Adrenal gland (tissue), 12 donors: ENCODE measurements around the gene MYT1. TPM values are rescaled to one million over a fixed set of nuclear protein-coding genes. Genes with fewer than 3 reads are reported as not detected.

Source experiments
- DNase-seq, 7 donors: peaks; one replicate each; pipeline ENCODE4 v3.0.0-alpha.2; 2019 to 2020
- H3K27ac ChIP-seq, 5 donors: fragments of 200-600 bp; sonication (generic) in 4 of 5; 1 replicate in 3 of 5; 2 replicates in 2 of 5; pipeline versions ENCODE4 v1.5.1 to v1.8.0; 2016 to 2020; ENCODE audit warnings: mild to moderate bottlenecking in 1 of 5
- H3K27me3 ChIP-seq: fragments of 200-600 bp; 2 replicates; pipeline ENCODE4 v1.8.0; 2021
- H3K36me3 ChIP-seq, 2 donors: fragments of 200-600 bp; replicated peaks in 1 of 2; 1 replicate in 1 of 2; 2 replicates in 1 of 2; pipeline versions ENCODE4 v1.5.1 to v1.8.0; 2018 to 2022
- H3K4me1 ChIP-seq, 2 donors: fragments of 200-600 bp; replicated peaks in 1 of 2; 1 replicate in 1 of 2; 2 replicates in 1 of 2; pipeline versions ENCODE4 v1.5.1 to v1.8.0; 2018 to 2021
- H3K4me3 ChIP-seq, 4 donors: fragments of 200-600 bp; sonication (generic) in 3 of 4; one replicate each; pipeline ENCODE4 v1.5.1; 2016 to 2018
- H3K9me3 ChIP-seq, 3 donors: fragments of 200-600 bp; sonication (generic) in 1 of 3; replicated peaks in 1 of 3; 1 replicate in 2 of 3; 2 replicates in 1 of 3; pipeline versions ENCODE4 v1.5.1 to v1.8.0; 2016 to 2021
- POLR2A ChIP-seq, 2 donors: fragments of 450-650 bp; IDR thresholded peaks; one replicate each; pipeline ENCODE4 v1.6.1; 2017; ENCODE audit warnings: antibody characterized with exemption in 2 of 2, mild to moderate bottlenecking in 2 of 2, moderate library complexity in 1 of 2
- WGBS, 4 donors: extraction: QIAGEN DNeasy Blood & Tissue Kit in 2 of 4; methylation state at CpG; one replicate each; pipeline versions ENCODE4 v1.1.5 to v1.1.7; 2013 to 2017; 5-methylcytosine and 5-hydroxymethylcytosine counted together
- intact Hi-C, 2 donors: fragments of 100-400 bp; cut with DNase I; formaldehyde crosslinking; loops; one replicate each; pipeline versions ENCODE4 v1.14.1 to v1.15.0; 2022 to 2023
- polyA plus RNA-seq, 3 donors: library from polyadenylated mRNA; stranded (reverse); fragments of 200-250 nt in 2 of 3; fragments of 350-450 nt in 1 of 3; fragmentation: Illumina TruSeq in 1 of 3; extraction: RNeasy Lipid Tissue Mini Kit (QIAGEN cat#74804) in 1 of 3; gene quantifications; one replicate each; pipeline ENCODE4 v1.2.3, GENCODE V29; 2013 to 2014
- total RNA-seq, 9 donors: library from RNA; depleted of rRNA in 4 of 9; stranded (reverse); fragments of >200 nt in 4 of 9; fragments of 120-200 nt in 1 of 9; fragmentation: NEBNext Ultra II Directional in 1 of 9; extraction: Animal tissue kit (Norgen Biotek cat#: 25700) in 1 of 9; gene quantifications; one replicate each; pipeline versions ENCODE4 v1.1.0 to v1.2.4, GENCODE V29; 2013 to 2023
- TF ChIP-seq, protein P1 (sequence below), 6 experiments: fragments of 450-650 bp in 4 of 6; fragments of 200-600 bp in 2 of 6; sonication (generic) in 1 of 6; IDR thresholded peaks; 1 replicate in 5 of 6; 2 replicates in 1 of 6; pipeline versions ENCODE4 v1.5.1 to v1.8.0; 2016 to 2021; ENCODE audit warnings: antibody characterized with exemption in 6 of 6, mild to moderate bottlenecking in 2 of 6, moderate library complexity in 1 of 6
- donor health status: healthy with polysubstance abuse.
- donor health status: Bipolar disorder and iron deficiency.
- donor health status: DM: yes; HTN: yes; CAD: no.
- donor health status: DM: no; HTN: no; CAD: no.
- donor health status: DM: no; HTN: no; CAD: no.
- donor health status: DM: yes; HTN: yes; CAD: no.

The MYT1 gene
- total and polyA plus RNA-seq, 12 donors, result 0.61 to 8.5 (median 2.7) TPM

DNA sequence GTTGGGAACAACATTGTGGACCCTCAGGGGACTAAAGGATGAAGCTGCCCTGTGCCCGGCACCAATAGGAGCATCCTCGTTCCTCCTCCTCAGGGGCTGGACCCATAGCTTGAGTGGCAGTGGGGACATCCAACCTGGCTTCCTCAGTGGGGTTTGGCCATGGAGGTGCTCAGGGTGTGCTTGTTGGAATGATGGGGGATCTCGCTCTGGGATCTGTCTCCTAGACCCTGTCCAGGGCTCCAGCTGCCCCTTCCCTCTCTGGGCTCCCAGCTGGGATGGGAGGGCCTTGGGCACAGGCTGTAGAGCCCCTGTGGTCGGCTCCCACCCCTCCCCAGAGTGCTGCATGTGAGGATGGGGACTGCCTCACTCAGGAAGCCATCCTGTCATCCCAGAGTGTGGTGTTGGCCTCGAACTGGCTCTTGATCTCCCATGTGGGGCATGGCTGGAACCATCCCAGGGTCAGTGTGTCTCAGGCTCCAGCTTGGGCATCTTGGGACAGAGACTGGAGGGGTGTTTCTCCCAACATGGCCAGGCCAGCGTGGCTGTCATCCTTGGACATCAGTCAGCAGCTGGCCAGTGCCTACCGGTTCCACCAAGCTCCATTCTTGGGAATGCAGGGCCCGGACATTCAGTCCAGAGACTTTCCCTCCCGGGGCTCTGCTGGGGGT lies 9.5 kb upstream of the MYT1 start:
- TF ChIP-seq POLR2A (IDR thresholded peaks at IDR 0.05), result no peak
- TF ChIP-seq, protein P1, sequence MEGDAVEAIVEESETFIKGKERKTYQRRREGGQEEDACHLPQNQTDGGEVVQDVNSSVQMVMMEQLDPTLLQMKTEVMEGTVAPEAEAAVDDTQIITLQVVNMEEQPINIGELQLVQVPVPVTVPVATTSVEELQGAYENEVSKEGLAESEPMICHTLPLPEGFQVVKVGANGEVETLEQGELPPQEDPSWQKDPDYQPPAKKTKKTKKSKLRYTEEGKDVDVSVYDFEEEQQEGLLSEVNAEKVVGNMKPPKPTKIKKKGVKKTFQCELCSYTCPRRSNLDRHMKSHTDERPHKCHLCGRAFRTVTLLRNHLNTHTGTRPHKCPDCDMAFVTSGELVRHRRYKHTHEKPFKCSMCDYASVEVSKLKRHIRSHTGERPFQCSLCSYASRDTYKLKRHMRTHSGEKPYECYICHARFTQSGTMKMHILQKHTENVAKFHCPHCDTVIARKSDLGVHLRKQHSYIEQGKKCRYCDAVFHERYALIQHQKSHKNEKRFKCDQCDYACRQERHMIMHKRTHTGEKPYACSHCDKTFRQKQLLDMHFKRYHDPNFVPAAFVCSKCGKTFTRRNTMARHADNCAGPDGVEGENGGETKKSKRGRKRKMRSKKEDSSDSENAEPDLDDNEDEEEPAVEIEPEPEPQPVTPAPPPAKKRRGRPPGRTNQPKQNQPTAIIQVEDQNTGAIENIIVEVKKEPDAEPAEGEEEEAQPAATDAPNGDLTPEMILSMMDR (IDR thresholded peaks at IDR 0.05), result no peak
- Histone ChIP-seq H3K27me3 (peaks cover 7% of the 10 kb centered on the region), H3K9me3 (no peaks in the 10 kb centered on the region), H3K4me3 (no peak overlapping the region), H3K27ac (peak overlapping the region in 1 of 5 donors; percentile 52), H3K4me1 (no peaks in the 10 kb centered on the region), H3K36me3 (no peaks in the 10 kb centered on the region)
- intact Hi-C loops, result no loop called here
- no peak for DNase-seq
- WGBS, 4 donors, result 76 to 82% (median 80%) methylated on average over 9 of the region's 9 CpGs; no CpG with 5 or more reads in 1 of the 4 donors

GRCh38 chr20:64155258-64156135 lies 8.8 kb upstream of the MYT1 start:
- Histone ChIP-seq H3K27ac (peak overlapping the region in 1 of 5 donors; percentile 52), H3K9me3 (no peaks in the 10 kb centered on the region), H3K27me3 (peaks cover 14% of the 10 kb centered on the region), H3K36me3 (no peaks in the 10 kb centered on the region), H3K4me1 (no peaks in the 10 kb centered on the region), H3K4me3 (no peak overlapping the region)
- intact Hi-C loops, result no loop called here
- 65 to 78% (median 72%) methylated on average over 22 of the region's 22 CpGs for WGBS, 4 donors
- TF ChIP-seq POLR2A (IDR thresholded peaks at IDR 0.05), result no peak
- TF ChIP-seq, protein P1 (IDR thresholded peaks at IDR 0.05), result no peak
- peak in 1 of 7 donors; percentile 84 for DNase-seq

DNA sequence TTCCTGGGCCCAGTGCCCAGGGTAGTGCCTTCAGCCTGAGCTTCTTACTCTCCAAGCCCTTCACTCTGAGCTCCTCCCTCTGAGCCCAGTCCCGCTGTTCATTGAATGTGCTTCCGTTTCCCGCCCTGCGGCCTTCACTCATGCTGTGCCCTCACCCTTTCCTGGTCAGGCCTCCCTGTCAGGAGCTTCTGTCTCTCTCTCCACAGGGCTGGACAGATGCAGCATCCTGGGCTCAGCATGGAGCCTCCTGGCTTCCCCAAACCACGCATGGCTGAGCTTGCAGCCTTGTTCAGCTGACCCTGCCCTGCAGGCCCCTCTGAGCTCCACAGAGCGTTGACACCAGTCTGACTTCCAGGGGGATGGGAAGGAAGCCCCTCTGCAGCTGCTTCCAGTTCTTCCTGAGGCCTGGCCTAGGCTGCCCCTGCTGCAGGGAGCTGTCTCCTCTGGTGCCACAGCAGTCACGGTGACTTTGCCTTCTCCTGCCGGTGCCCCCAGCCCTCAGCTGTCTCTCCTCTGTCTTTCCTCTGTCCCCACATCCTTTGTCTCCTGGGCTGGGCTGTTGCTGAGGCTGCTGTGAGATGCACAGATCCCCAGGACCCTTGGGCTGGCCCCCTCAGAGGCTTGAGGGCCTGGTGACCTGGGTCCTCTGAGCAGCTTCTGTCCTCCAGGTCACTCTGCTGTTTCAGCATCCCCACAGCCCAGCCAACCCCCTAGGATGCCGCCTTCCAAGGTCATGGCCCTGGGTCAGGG lies 7.9 kb upstream of the MYT1 start:
- H3K36me3 ChIP-seq, result no peaks in the 10 kb centered on the region
- H3K27me3 ChIP-seq, result peaks cover 17% of the 10 kb centered on the region
- TF ChIP-seq, protein P1 (IDR thresholded peaks at IDR 0.05), result no peak
- TF ChIP-seq POLR2A (IDR thresholded peaks at IDR 0.05), result no peak
- no peak overlapping the region for H3K4me3 ChIP-seq
- no peaks in the 10 kb centered on the region for H3K4me1 ChIP-seq
- H3K9me3 ChIP-seq, result no peaks in the 10 kb centered on the region
- 64 to 75% (median 67%) methylated on average over 9 of the region's 9 CpGs for WGBS, 4 donors
- DNase-seq, result no peak
- H3K27ac ChIP-seq, result peak overlapping the region in 1 of 5 donors; percentile 52
- intact Hi-C loops, result no loop called here
